ENCODE results near the gene CCIN. TPM values are rescaled to one million over a fixed set of nuclear protein-coding genes. Genes with fewer than 3 reads are reported as not detected.

The CCIN gene
- total and polyA plus RNA-seq, 2 of the 13 experiments (the other 11 are each of a cell fraction or from before 2014, with no cell fraction given): not detected

DNA sequence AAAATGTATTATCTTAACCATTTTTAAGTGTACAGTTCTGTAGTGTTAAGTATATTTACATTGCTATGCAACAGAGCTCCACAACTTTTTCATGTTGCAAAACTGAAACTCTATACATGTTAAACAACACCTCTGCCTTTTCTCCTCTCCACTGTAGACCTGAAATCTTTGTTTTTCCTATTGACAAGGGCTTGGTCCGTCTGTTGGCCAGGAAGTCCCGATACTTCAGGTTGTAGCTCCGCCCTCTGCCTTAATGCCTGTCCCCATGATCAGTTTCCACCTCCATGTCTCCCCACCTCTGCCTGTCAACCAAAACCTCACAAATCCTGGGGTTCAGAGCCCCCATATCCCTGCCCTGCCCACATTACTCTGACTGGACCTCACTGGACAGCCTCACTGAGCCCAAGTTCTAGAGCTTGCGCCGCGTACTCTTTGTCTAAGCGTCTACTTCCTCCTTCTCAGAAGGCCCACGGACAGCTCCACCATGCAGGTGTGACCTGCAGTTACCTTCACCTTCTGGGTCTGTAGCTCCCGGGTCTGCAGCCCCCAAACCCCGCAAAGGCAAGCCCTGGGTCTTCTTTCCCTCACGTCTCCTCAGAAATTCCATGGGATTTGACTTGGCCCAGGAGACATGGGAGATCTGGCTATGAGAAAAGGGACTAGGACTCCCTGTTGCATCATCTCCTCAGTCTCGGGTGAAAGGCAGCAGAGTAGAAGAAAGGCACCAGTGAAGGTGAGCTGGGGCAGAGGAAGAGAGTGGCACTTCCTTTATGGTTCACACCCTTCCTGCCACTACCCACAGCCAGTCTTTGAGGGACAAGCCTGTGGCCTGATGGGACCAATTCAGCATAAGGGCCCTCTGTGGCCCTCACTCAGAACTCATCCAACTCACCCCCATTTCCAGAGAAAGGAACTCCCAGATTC is 24.6 kb upstream of the CCIN start:
- Histone ChIP-seq H3K36me3 (replicated peaks in 1 of 2; ENCODE audit: control insufficient read depth in 1 of 2, insufficient read depth in 2 of 2, low read length in 2 of 2) (no peaks in the 10 kb centered on the region), H3K4me3 (replicated peaks in 1 of 3; ENCODE audit: insufficient read depth in 1 of 3, low read depth in 2 of 3, low read length in 3 of 3) (no peak overlapping the region), H2AFZ (ENCODE audit: low read length) (no peak overlapping the region), H3K4me1 (ENCODE audit: insufficient read depth, low read length) (peaks cover 24% of the 10 kb centered on the region), H4K20me1 (ENCODE audit: insufficient read depth, low read length) (no peaks in the 10 kb centered on the region), H3K27ac (ENCODE audit: extremely low read length, insufficient read depth, low read length) (no peak overlapping the region), H3K4me2 (ENCODE audit: low read depth, low read length) (no peak overlapping the region; the same call in 1 of the 2 replicates), H3K79me2 (ENCODE audit: insufficient read depth, low read length) (no peaks in the 10 kb centered on the region), H3K9me3 (ENCODE audit: low read length) (peaks cover 11% of the 10 kb centered on the region; the same call in 1 of the 2 replicates), H3K9ac (ENCODE audit: insufficient read depth, low read depth, low read length) (no peak overlapping the region), H3K27me3 (ENCODE audit: control insufficient read depth in 1 of 2, insufficient read depth in 2 of 2, low read length in 2 of 2) (peaks cover 3 to 13% of the 10 kb centered on the region in 2 experiments; a peak in 4 of 5 replicates)
- WGBS (ENCODE audit: low lambda C conversion rate): 37% methylated on average over 12 of the region's 12 CpGs
- intact Hi-C loops (cut with micrococcal nuclease; ENCODE audit: unreplicated experiment): no loop called here
- DNase-seq (ENCODE audit: low spot score) (peak; percentile 20), FAIRE-seq (no peak), ATAC-seq (no peak)
- ChIA-PET POLR2A (no interaction called here), CTCF (ENCODE audit: low intra/inter-chr PET ratio, low total read pairs) (no interaction called here)
- in situ Hi-C loops (cut with HindIII; ENCODE audit: extremely low pct_ligation_motif_present, low pct_unique_long_range_greater_than_20kb): no loop called here
- BruUV-seq (replicated peaks): no TSS peak
- TF ChIP-seq, protein P1, sequence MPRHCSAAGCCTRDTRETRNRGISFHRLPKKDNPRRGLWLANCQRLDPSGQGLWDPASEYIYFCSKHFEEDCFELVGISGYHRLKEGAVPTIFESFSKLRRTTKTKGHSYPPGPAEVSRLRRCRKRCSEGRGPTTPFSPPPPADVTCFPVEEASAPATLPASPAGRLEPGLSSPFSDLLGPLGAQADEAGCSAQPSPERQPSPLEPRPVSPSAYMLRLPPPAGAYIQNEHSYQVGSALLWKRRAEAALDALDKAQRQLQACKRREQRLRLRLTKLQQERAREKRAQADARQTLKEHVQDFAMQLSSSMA (CRISPR knock-in tag; IDR thresholded peaks at IDR 0.05): no peak
- TF ChIP-seq SIX1 (CRISPR knock-in tag; IDR thresholded peaks at IDR 0.05; ENCODE audit: borderline replicate concordance) (peak; percentile 46; the same call in 1 of the 2 replicates), CEBPB (IDR thresholded peaks at IDR 0.05; ENCODE audit: borderline replicate concordance, low read depth, low read length) (peak; percentile 18; the same call in 1 of the 2 replicates)

DNA sequence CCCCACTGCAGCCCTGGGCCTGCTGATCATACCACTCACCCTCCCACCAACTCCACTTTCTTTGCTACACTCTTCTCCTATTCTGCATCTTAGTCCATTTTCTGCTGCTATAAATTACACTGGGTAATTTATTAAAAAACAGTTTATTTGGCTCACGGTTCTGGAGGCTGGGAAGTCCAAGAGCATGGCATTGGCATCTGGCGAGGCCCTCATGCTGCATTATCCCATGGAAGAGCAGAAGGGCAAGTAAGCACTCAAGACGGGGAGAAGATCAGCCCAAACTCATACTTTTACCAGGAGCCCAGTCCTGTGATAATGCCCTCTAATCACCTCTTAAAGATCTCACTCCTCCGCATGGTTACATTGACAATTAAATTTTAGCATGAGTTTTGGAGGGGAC is 23.2 kb upstream of the CCIN start:
- H3K9me3 ChIP-seq (ENCODE audit: low read length): peaks cover 11% of the 10 kb centered on the region; the same call in 1 of the 2 replicates
- 33% methylated on average over 4 of the region's 4 CpGs for WGBS (ENCODE audit: low lambda C conversion rate)
- ATAC-seq (no peak), DNase-seq (ENCODE audit: low spot score) (no peak), FAIRE-seq (no peak)
- no peak overlapping the region for H3K27ac ChIP-seq (ENCODE audit: extremely low read length, insufficient read depth, low read length)
- no peak overlapping the region for H3K4me2 ChIP-seq (ENCODE audit: low read depth, low read length)
- H3K79me2 ChIP-seq (ENCODE audit: insufficient read depth, low read length): no peaks in the 10 kb centered on the region
- POLR2A ChIA-PET: no interaction called here
- intact Hi-C loops (cut with micrococcal nuclease; ENCODE audit: unreplicated experiment): no loop called here
- peaks cover 33% of the 10 kb centered on the region for H3K4me1 ChIP-seq (ENCODE audit: insufficient read depth, low read length)
- no peak overlapping the region for H2AFZ ChIP-seq (ENCODE audit: low read length)
- no peaks in the 10 kb centered on the region for H3K36me3 ChIP-seq (replicated peaks in 1 of 2; ENCODE audit: control insufficient read depth in 1 of 2, insufficient read depth in 2 of 2, low read length in 2 of 2)
- CTCF ChIA-PET (ENCODE audit: low intra/inter-chr PET ratio, low total read pairs): no interaction called here
- H3K4me3 ChIP-seq (replicated peaks in 1 of 3; ENCODE audit: insufficient read depth in 1 of 3, low read depth in 2 of 3, low read length in 3 of 3): no peak overlapping the region
- TF ChIP-seq ZFAT (CRISPR knock-in tag; conservative IDR thresholded peaks at IDR 0.05) (no peak), ZNF564 (CRISPR knock-in tag; IDR thresholded peaks at IDR 0.05) (peak; percentile 98)
- H3K27me3 ChIP-seq (ENCODE audit: control insufficient read depth in 1 of 2, insufficient read depth in 2 of 2, low read length in 2 of 2): peaks cover 3 to 8% of the 10 kb centered on the region in 2 experiments; a peak in 3 of 5 replicates
- H4K20me1 ChIP-seq (ENCODE audit: insufficient read depth, low read length): no peaks in the 10 kb centered on the region
- in situ Hi-C loops (cut with HindIII; ENCODE audit: extremely low pct_ligation_motif_present, low pct_unique_long_range_greater_than_20kb): no loop called here
- no TSS peak for BruUV-seq (replicated peaks)
- no peak overlapping the region for H3K9ac ChIP-seq (ENCODE audit: insufficient read depth, low read depth, low read length)

Measured in HepG2 (cell line).